CD4-positive, alpha-beta T cell (primary cell): ENCODE measurements around the gene CYB5R3. TPM values are rescaled to one million over a fixed set of nuclear protein-coding genes. Genes with fewer than 3 reads are reported as not detected.

Experiments used
- ATAC-seq: fragments of 200-7000 bp; cut with Tn5 transposase; one replicate; pipeline ENCODE4 v1.10.0; 2022; ENCODE audit warnings: mild to moderate bottlenecking; ENCODE audit not compliant: poor library complexity
- CTCF ChIA-PET: fragments of 350-600 bp; sonication (Branson Sonifier 250); formaldehyde crosslinking; loops from one replicate; lab custom pipeline; 2021; ENCODE audit warnings: antibody characterized with exemption, inconsistent platforms; lab: Charles Lee
- POLR2A ChIA-PET: fragments of 350-600 bp; sonication (Branson Sonifier 250); formaldehyde crosslinking; loops from one replicate; lab custom pipeline; 2021; ENCODE audit warnings: antibody characterized with exemption, inconsistent platforms; lab: Charles Lee
- DNase-seq, 14 experiments: peaks; one replicate each; pipeline ENCODE4 v3.0.0-alpha.2; 2013 to 2020; ENCODE audit warnings: mixed read lengths in 2 of 14
- H3K27ac ChIP-seq, 2 donors: one replicate each; pipeline versions ENCODE4 v1.5.1 to v1.7.0; 2013; ENCODE audit warnings: low read length in 2 of 2, low read depth in 1 of 2, mild to moderate bottlenecking in 1 of 2
- H3K27me3 ChIP-seq, 2 experiments: 1 replicate in 1 of 2; 2 replicates in 1 of 2; pipeline versions ENCODE4 v1.6.1 to v1.7.0; 2013; ENCODE audit warnings: low read length in 2 of 2, control low read depth in 1 of 2, mild to moderate bottlenecking in 1 of 2, moderate library complexity in 1 of 2; ENCODE audit not compliant: insufficient read depth in 2 of 2, control insufficient read depth in 1 of 2
- H3K36me3 ChIP-seq: one replicate; pipeline ENCODE4 v1.6.1; 2013; ENCODE audit warnings: low read length, control low read depth; ENCODE audit not compliant: insufficient read depth
- H3K4me1 ChIP-seq: one replicate; pipeline ENCODE4 v1.6.1; 2013; ENCODE audit warnings: low read length, control low read depth; ENCODE audit not compliant: insufficient read depth
- H3K4me3 ChIP-seq: one replicate; pipeline ENCODE4 v1.5.1; 2013; ENCODE audit warnings: mild to moderate bottlenecking, low read length, moderate library complexity
- H3K9me3 ChIP-seq, 2 experiments: 1 replicate in 1 of 2; 2 replicates in 1 of 2; pipeline versions ENCODE4 v1.6.1 to v1.7.0; 2013; ENCODE audit warnings: low read length in 2 of 2, mild to moderate bottlenecking in 2 of 2, control low read depth in 1 of 2, moderate library complexity in 1 of 2; ENCODE audit not compliant: control insufficient read depth in 1 of 2, insufficient read depth in 1 of 2
- H3K27ac Mint-ChIP-seq: one replicate; pipeline ENCODE4 v1.8.0; 2020; ENCODE audit warnings: mixed read lengths
- H3K27me3 Mint-ChIP-seq: one replicate; pipeline ENCODE4 v1.8.0; 2021; ENCODE audit warnings: mixed read lengths
- H3K36me3 Mint-ChIP-seq: one replicate; pipeline ENCODE4 v1.8.0; 2021; ENCODE audit warnings: low read depth, mixed read lengths
- H3K4me1 Mint-ChIP-seq: one replicate; pipeline ENCODE4 v1.8.0; 2021; ENCODE audit warnings: low read depth, mixed read lengths
- H3K4me3 Mint-ChIP-seq: one replicate; pipeline ENCODE4 v1.8.0; 2020; ENCODE audit warnings: mild to moderate bottlenecking, mixed read lengths
- H3K9me3 Mint-ChIP-seq: one replicate; pipeline ENCODE4 v1.8.0; 2020; ENCODE audit warnings: mixed read lengths
- intact Hi-C, 2 experiments: fragments of 100-400 bp; cut with DNase I in 1 of 2; cut with micrococcal nuclease in 1 of 2; formaldehyde crosslinking; loops; one replicate each; pipeline versions ENCODE4 v1.15.1 to v1.9.0; 2023 to 2025; cut with DNase I, micrococcal nuclease
- total RNA-seq, 174 experiments: library from RNA in 2 of 174; stranded (reverse) in 2 of 174; gene quantifications; one replicate each; pipeline ENCODE4 v1.2.3 and lab custom pipeline; 2021 to 2026
- TF ChIP-seq, protein P1 (sequence below): fragments of 200-600 bp; IDR thresholded peaks from one replicate; pipeline ENCODE4 v1.8.0; 2022; ENCODE audit warnings: antibody characterized with exemption, mild to moderate bottlenecking

CYB5R3 gene
- total RNA-seq, 2 experiments from 2014 or later: 39.8 to 41.2 TPM

GRCh38 chr22:42692239-42693054 is 43.3 kb upstream of the CYB5R3 start:
- DNase-seq (no peak), ATAC-seq (no peak)
- Histone ChIP-seq H3K4me3 (no peak overlapping the region), H3K27ac (no peak overlapping the region), H3K9me3 (peaks cover 0 to 5% of the 10 kb centered on the region in 2 experiments), H3K36me3 (no peaks in the 10 kb centered on the region), H3K4me1 (no peaks in the 10 kb centered on the region), H3K27me3 (no peaks in the 10 kb centered on the region)
- Mint-ChIP-seq H3K27ac (no peak overlapping the region), H3K27me3 (no peaks in the 10 kb centered on the region), H3K36me3 (no peaks in the 10 kb centered on the region), H3K9me3 (no peaks in the 10 kb centered on the region), H3K4me3 (no peak overlapping the region), H3K4me1 (no peaks in the 10 kb centered on the region)
- ChIA-PET POLR2A (no interaction called here), CTCF (no interaction called here)
- intact Hi-C loops: no loop called here
- TF ChIP-seq, protein P1, sequence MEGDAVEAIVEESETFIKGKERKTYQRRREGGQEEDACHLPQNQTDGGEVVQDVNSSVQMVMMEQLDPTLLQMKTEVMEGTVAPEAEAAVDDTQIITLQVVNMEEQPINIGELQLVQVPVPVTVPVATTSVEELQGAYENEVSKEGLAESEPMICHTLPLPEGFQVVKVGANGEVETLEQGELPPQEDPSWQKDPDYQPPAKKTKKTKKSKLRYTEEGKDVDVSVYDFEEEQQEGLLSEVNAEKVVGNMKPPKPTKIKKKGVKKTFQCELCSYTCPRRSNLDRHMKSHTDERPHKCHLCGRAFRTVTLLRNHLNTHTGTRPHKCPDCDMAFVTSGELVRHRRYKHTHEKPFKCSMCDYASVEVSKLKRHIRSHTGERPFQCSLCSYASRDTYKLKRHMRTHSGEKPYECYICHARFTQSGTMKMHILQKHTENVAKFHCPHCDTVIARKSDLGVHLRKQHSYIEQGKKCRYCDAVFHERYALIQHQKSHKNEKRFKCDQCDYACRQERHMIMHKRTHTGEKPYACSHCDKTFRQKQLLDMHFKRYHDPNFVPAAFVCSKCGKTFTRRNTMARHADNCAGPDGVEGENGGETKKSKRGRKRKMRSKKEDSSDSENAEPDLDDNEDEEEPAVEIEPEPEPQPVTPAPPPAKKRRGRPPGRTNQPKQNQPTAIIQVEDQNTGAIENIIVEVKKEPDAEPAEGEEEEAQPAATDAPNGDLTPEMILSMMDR: no peak

DNA sequence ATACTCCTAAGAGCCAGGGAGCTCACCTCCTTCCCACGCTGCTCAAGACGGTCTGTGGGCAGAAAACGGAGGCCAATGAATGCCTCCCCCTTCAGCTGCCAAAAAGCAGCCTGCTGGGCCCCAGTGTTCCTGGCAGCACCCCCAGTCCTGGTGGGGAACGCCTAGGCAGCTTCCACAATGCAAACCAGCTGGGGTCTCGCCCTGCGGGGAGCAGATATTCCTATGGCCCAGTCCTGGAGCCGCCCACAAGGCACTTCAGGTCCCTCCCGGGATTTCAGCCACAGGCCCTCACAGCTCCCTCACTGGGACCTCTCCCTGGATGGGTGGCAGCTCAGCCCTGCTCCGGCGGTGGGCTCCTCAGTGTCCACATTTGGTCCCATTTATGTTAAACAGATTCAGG is 42.2 kb upstream of the CYB5R3 start:
- CTCF ChIA-PET: no interaction called here
- ATAC-seq (no peak), DNase-seq (no peak)
- no peak overlapping the region for H3K27ac Mint-ChIP-seq
- no peaks in the 10 kb centered on the region for H3K4me1 Mint-ChIP-seq
- POLR2A ChIA-PET: no interaction called here
- TF ChIP-seq, protein P1: no peak
- Histone ChIP-seq H3K4me1 (no peaks in the 10 kb centered on the region), H3K9me3 (peaks cover 0 to 5% of the 10 kb centered on the region in 2 experiments), H3K4me3 (no peak overlapping the region), H3K27me3 (no peaks in the 10 kb centered on the region), H3K36me3 (no peaks in the 10 kb centered on the region), H3K27ac (no peak overlapping the region)
- H3K36me3 Mint-ChIP-seq: no peaks in the 10 kb centered on the region
- intact Hi-C loops: no loop called here
- H3K4me3 Mint-ChIP-seq: no peak overlapping the region
- H3K27me3 Mint-ChIP-seq: no peaks in the 10 kb centered on the region
- H3K9me3 Mint-ChIP-seq: no peaks in the 10 kb centered on the region

DNA sequence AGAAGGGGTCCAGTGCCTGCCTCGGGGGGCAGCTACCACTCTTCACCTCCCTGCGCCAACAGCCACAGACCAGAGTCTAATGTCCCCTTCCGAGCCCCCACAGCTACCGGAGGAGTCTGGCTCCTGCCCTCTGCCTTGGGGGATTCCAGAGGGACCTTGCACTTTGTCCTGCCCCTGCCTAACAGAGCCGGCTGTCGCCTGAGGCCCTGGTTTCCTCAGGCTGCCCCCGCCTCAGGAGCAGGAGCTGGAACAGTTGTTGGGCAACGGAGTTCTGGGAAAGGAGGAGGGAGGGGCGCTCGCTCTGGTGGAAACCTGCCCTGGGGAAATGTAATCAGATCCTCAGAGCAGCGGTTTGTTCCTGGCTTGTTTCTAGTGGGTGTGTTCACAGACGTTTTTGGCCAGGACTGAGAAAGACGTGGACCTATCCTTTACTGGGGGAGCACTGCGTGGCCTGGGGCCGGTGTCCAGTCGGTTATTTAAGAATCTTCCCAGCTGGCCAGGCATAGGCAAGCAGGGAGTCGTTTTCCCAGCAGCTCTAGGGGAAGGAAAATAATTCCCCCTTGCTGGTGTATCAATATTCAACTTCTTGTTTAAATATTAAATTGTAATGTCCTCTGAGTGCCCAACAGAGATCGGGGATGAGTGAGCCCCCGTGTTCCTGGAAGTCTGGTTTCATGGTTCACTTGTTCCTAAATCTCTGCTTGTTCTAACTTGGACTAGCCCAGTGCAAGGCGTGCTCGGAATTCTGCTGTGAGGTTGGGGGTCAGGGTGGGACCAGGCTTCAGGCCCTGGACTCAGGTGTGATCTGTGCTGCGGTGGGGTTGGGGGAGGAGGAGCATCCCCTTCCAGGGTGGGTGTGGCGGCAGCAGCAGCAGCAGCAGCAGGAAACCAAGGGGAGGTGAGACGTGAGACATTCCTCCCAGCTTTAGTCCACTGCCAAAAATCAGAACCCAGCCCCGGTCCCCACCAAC is 39.3 kb upstream of the CYB5R3 start:
- CTCF ChIA-PET: no interaction called here
- H3K36me3 ChIP-seq: no peaks in the 10 kb centered on the region
- DNase-seq: no peak
- intact Hi-C loops: no loop called here
- no peak overlapping the region for H3K4me3 ChIP-seq
- TF ChIP-seq, protein P1: no peak
- H3K9me3 ChIP-seq: peaks cover 0 to 5% of the 10 kb centered on the region in 2 experiments
- H3K27ac ChIP-seq: no peak overlapping the region
- no peaks in the 10 kb centered on the region for H3K9me3 Mint-ChIP-seq
- no peaks in the 10 kb centered on the region for H3K36me3 Mint-ChIP-seq
- H3K4me1 Mint-ChIP-seq: no peaks in the 10 kb centered on the region
- no peaks in the 10 kb centered on the region for H3K4me1 ChIP-seq
- H3K27me3 Mint-ChIP-seq: no peaks in the 10 kb centered on the region
- no peak for ATAC-seq
- H3K27me3 ChIP-seq: no peaks in the 10 kb centered on the region
- POLR2A ChIA-PET: no interaction called here
- H3K4me3 Mint-ChIP-seq: no peak overlapping the region
- H3K27ac Mint-ChIP-seq: no peak overlapping the region
